Measurements from ENCODE around the gene LPP. TPM values are rescaled to one million over a fixed set of nuclear protein-coding genes. Genes with fewer than 3 reads are reported as not detected.

Gene LPP
- total and polyA plus RNA-seq, 10 of the 15 experiments (the other 5 are each of a cell fraction or from before 2014, with no cell fraction given): under 0.01 to 0.62 (median 0.03) TPM

DNA sequence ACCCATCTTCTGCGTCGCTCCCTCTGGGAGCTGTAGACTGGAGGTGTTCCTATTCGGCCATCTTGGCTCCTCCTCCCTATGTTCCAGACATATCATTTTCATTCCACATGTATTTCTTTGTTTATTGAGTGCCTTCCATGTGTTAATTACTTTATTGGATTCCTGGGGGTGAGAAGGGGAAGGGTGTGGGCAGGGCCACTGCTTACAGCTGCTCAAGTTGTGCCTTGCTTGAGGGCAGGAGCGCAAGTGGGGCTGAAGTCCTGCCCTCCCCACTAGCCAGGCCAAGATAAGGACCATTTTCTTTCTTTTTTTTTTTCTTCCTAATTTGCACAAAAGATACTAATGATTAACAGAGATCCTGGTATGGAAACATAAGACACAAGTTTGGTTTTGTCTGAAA lies 224.8 kb downstream of the LPP start:
- no peak for FAIRE-seq
- Histone ChIP-seq H3K27ac (ENCODE audit: control insufficient read depth, insufficient read depth) (no peak overlapping the region), H3K4me2 (ENCODE audit: control insufficient read depth, insufficient read depth) (no peak overlapping the region), H3K36me3 (ENCODE audit: control insufficient read depth in 2 of 2, insufficient read depth in 2 of 2, low read length in 1 of 2) (no peaks in the 10 kb centered on the region), H3K4me3 (no peak overlapping the region), H3K4me1 (ENCODE audit: control insufficient read depth, insufficient read depth, low read length) (no peaks in the 10 kb centered on the region), H4K20me1 (ENCODE audit: control insufficient read depth, insufficient read depth) (no peaks in the 10 kb centered on the region), H2AFZ (ENCODE audit: control insufficient read depth, low read depth, low read length) (no peak overlapping the region), H3K9me3 (replicated peaks; ENCODE audit: control insufficient read depth, insufficient read depth, low read length) (no peaks in the 10 kb centered on the region), H3K9ac (ENCODE audit: control insufficient read depth, insufficient read depth, low read length) (no peak overlapping the region), H3K79me2 (ENCODE audit: control insufficient read depth, insufficient read depth, low read length) (no peaks in the 10 kb centered on the region), H3K27me3 (replicated peaks in 1 of 2; ENCODE audit: control insufficient read depth in 2 of 2, insufficient read depth in 2 of 2, low read length in 1 of 2) (no peaks in the 10 kb centered on the region; a peak in 1 of 4 replicates)
- RAD21 ChIA-PET (ENCODE audit: unreplicated experiment): no interaction called here
- TF ChIP-seq, protein P1, sequence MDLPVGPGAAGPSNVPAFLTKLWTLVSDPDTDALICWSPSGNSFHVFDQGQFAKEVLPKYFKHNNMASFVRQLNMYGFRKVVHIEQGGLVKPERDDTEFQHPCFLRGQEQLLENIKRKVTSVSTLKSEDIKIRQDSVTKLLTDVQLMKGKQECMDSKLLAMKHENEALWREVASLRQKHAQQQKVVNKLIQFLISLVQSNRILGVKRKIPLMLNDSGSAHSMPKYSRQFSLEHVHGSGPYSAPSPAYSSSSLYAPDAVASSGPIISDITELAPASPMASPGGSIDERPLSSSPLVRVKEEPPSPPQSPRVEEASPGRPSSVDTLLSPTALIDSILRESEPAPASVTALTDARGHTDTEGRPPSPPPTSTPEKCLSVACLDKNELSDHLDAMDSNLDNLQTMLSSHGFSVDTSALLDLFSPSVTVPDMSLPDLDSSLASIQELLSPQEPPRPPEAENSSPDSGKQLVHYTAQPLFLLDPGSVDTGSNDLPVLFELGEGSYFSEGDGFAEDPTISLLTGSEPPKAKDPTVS (IDR thresholded peaks at IDR 0.05; ENCODE audit: low read depth, low read length): no peak
- no peak for TF ChIP-seq ZNF217 (IDR thresholded peaks at IDR 0.05)
- TF ChIP-seq SREBF2 (IDR thresholded peaks at IDR 0.05; ENCODE audit: low read length): no peak
- no peak for TF ChIP-seq NFYB (IDR thresholded peaks at IDR 0.05; ENCODE audit: insufficient read depth, low read depth, low read length)
- no peak for TF ChIP-seq STAT3 (IDR thresholded peaks at IDR 0.05; ENCODE audit: low read depth, low read length)
- TF ChIP-seq, protein P2, sequence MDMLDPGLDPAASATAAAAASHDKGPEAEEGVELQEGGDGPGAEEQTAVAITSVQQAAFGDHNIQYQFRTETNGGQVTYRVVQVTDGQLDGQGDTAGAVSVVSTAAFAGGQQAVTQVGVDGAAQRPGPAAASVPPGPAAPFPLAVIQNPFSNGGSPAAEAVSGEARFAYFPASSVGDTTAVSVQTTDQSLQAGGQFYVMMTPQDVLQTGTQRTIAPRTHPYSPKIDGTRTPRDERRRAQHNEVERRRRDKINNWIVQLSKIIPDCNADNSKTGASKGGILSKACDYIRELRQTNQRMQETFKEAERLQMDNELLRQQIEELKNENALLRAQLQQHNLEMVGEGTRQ (IDR thresholded peaks at IDR 0.05; ENCODE audit: borderline replicate concordance, low read depth, low read length): no peak
- no peak for TF ChIP-seq RAD21 (IDR thresholded peaks at IDR 0.05; ENCODE audit: insufficient read depth, low read depth, low read length)
- no peak for TF ChIP-seq CBX5 (IDR thresholded peaks at IDR 0.05; ENCODE audit: low read depth)
- 56% methylated on average over 4 of the region's 4 CpGs for WGBS (ENCODE audit: insufficient coverage, insufficient replicate concordance, low lambda C conversion rate, missing lambda C conversion rate)
- SMC1A ChIA-PET (ENCODE audit: uncharacterized antibody, unreplicated experiment): no interaction called here
- BruUV-seq (replicated peaks): no TSS peak
- intact Hi-C loops (cut with micrococcal nuclease; ENCODE audit: unreplicated experiment): no loop called here
- CTCF ChIA-PET: interaction anchor here (1.4 kb wide), 1 partner anchor 639 kb away, joined by 3 read pairs; no protein-coding TSS in a partner anchor
- DNase-seq (ENCODE audit: low read depth, low spot score): no peak
- ATAC-seq: no peak
- POLR2A ChIA-PET: no interaction called here
- in situ Hi-C loops (cut with MboI): no loop called here

Data from GM12878 (cell line).